COLO668 (cell line): ENCODE results near the gene CCBE1.

Source experiments
- DNase-seq: peaks from one replicate; lab custom pipeline; 2025; ENCODE audit not compliant: unreplicated experiment; lab: John Stamatoyannopoulos, UW

CCBE1 gene

GRCh38 chr18:59502274-59503175 lies 194.7 kb downstream of the CCBE1 start:
- DNase-seq, result no peak

- DNase-seq, result no peak
Measured at GRCh38 chr18:59501920-59502273, 195.3 kb downstream of the CCBE1 start.

GRCh38 chr18:59500765-59501164 lies 196.5 kb downstream of the CCBE1 start:
- no peak for DNase-seq

- DNase-seq, result no peak
Measured at GRCh38 chr18:59498506-59499086, 198.6 kb downstream of the CCBE1 start.

- DNase-seq, result no peak
Measured at GRCh38 chr18:59492756-59493421, 204.3 kb downstream of the CCBE1 start.

- DNase-seq, result no peak
Measured at GRCh38 chr18:59488899-59489298, 208.3 kb downstream of the CCBE1 start.

- no peak for DNase-seq
Measured at GRCh38 chr18:59485382-59485781, 211.8 kb downstream of the CCBE1 start.

- DNase-seq, result no peak
Measured at GRCh38 chr18:59484561-59485328, 212.5 kb downstream of the CCBE1 start.

- no peak for DNase-seq
Measured at GRCh38 chr18:59484131-59484530, 213.1 kb downstream of the CCBE1 start.

- no peak for DNase-seq
Measured at GRCh38 chr18:59481436-59481835, 215.8 kb downstream of the CCBE1 start.

GRCh38 chr18:59479776-59480175 lies 217.4 kb downstream of the CCBE1 start:
- DNase-seq, result no peak

GRCh38 chr18:59478591-59478990 lies 218.6 kb downstream of the CCBE1 start:
- DNase-seq, result no peak

GRCh38 chr18:59477849-59478248 lies 219.4 kb downstream of the CCBE1 start:
- no peak for DNase-seq

GRCh38 chr18:59470561-59471121 lies 226.6 kb downstream of the CCBE1 start:
- no peak for DNase-seq

GRCh38 chr18:59469463-59470180 lies 227.6 kb downstream of the CCBE1 start:
- DNase-seq, result no peak

GRCh38 chr18:59468821-59469220 lies 228.4 kb downstream of the CCBE1 start:
- DNase-seq, result no peak

GRCh38 chr18:59467497-59467896 lies 229.7 kb downstream of the CCBE1 start:
- no peak for DNase-seq

GRCh38 chr18:59466980-59467379 lies 230.2 kb downstream of the CCBE1 start:
- DNase-seq, result no peak

GRCh38 chr18:59464486-59464885 lies 232.7 kb downstream of the CCBE1 start:
- no peak for DNase-seq

GRCh38 chr18:59461171-59461570 lies 236.1 kb downstream of the CCBE1 start:
- DNase-seq, result no peak
